Activated CD4-positive, alpha-beta T cell treated with anti-CD3 and anti-CD28 coated beads for 24 hours (primary cell): ENCODE results near the gene EIF5B.
"Not testable (repeated sequence)": the region's sequence is repeated elsewhere in the genome, so short reads cannot be mapped to it uniquely, and the experiment has no call there.

Experiments
- DNase-seq, 2 donors: peaks; one replicate each; pipeline ENCODE4 v3.0.0-alpha.2; 2020; ENCODE audit warnings: low read depth in 2 of 2

The EIF5B gene, protein sequence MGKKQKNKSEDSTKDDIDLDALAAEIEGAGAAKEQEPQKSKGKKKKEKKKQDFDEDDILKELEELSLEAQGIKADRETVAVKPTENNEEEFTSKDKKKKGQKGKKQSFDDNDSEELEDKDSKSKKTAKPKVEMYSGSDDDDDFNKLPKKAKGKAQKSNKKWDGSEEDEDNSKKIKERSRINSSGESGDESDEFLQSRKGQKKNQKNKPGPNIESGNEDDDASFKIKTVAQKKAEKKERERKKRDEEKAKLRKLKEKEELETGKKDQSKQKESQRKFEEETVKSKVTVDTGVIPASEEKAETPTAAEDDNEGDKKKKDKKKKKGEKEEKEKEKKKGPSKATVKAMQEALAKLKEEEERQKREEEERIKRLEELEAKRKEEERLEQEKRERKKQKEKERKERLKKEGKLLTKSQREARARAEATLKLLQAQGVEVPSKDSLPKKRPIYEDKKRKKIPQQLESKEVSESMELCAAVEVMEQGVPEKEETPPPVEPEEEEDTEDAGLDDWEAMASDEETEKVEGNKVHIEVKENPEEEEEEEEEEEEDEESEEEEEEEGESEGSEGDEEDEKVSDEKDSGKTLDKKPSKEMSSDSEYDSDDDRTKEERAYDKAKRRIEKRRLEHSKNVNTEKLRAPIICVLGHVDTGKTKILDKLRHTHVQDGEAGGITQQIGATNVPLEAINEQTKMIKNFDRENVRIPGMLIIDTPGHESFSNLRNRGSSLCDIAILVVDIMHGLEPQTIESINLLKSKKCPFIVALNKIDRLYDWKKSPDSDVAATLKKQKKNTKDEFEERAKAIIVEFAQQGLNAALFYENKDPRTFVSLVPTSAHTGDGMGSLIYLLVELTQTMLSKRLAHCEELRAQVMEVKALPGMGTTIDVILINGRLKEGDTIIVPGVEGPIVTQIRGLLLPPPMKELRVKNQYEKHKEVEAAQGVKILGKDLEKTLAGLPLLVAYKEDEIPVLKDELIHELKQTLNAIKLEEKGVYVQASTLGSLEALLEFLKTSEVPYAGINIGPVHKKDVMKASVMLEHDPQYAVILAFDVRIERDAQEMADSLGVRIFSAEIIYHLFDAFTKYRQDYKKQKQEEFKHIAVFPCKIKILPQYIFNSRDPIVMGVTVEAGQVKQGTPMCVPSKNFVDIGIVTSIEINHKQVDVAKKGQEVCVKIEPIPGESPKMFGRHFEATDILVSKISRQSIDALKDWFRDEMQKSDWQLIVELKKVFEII

DNA sequence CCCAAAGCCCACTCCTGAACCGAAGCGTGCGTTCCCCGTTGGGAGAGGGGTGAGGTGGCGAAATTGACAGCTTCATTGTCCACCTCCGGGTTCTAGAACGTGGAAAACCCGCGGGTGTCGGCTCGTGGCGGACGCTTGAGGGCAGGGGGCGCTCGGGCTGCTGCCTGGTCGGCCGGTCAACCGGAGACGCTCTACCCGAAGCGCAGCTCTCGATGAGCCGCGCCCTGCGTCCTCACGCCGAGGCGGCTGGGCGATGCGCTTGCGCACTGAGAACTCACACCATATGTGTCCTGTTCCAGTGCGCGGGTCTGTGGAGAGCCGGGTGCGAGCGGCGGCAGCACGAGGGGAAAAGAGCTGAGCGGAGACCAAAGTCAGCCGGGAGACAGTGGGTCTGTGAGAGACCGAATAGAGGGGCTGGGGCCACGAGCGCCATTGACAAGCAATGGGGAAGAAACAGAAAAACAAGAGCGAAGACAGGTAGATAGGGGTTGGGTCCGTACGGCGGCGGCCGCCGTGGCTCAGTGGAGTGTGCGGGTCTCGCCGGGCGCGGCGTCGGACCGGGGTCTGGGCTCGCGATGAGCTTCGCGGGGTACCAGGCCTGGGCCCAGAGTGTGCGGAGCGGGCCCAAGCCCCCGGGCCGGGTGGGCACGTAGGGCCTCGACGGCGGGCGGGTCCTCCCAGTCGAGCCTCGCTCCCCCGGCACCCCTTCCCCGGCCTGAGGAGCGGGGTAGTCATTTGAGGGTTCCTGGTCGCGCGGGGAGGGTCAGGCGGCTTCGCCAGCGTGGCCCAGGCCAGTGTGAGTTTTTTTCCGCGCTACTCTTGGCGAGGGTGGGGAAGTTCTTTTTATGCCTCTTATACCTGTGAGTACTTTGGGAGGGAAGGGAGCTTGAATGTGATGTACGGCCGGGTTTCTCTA, at the start of gene EIF5B:
Gene EIF5B (plus strand): TSS at position 277 of the 916 bp plus-strand sequence. CDS start 166 bp downstream, at position 443.
- DNase-seq: peak; percentile 86 to 88

DNA sequence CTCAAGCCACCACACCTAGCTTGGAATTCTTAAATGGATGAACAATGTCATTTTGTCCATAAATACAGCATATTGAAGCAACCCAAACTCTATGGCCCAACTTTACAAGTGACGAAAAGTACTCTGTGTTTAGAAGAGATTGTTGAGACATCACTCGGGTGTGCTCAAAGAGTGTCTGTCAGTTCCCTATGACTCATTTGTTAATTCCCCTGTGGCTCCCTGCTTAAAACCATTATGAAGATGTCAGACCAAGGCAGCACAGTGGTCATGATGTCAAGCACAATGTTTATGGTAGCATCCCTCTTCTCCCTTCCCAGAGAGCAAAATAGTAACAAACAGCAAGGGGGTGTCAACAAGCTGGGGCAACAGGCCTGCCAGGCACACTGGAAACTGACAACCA, 39.2 kb upstream of the EIF5B start:
- no peak for DNase-seq

DNA sequence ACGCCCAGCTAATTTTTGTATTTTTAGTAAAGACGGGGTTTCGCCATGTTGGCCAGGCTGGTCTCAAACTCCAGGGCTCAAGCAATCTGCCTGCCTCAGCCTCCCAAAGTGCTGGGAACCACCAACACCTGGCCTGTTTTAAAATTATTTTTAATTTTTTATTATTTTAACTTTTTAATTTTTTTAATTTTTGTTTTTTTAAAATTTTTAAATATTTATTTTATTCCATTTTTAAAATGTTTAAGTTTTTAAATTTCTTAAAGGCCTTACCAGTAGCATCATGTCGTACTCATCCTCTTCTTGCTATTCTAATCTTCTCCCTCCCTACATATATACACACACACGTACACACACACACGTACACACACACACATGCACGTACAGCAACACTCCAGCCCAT, 37.6 kb upstream of the EIF5B start:
- no peak for DNase-seq

DNA sequence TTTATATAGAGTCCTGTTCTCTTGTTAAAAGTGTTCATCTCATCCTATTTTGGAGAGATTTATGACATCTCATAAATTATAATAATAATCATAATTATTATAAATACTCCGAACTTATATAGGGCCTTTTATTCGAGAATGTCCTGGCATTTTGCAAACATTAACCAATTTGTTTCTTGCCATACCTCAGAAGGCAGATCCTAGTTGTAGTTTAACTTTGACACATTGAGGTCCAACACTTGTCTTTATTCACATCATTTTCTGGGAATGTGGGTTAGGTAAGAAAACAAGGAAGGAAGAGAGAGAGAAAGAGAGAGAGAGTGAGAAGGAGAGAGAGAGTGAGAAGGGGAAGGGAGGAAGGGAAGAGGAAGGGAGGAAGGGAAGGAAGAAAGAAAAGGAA, 36.1 kb upstream of the EIF5B start, which contains the start of gene LYG1:
Gene LYG1 (minus strand): TSS at position 101 of the 400 bp plus-strand sequence. CDS start 5,527 bp downstream, outside the sequence.
- DNase-seq: not testable (repeated sequence)

DNA sequence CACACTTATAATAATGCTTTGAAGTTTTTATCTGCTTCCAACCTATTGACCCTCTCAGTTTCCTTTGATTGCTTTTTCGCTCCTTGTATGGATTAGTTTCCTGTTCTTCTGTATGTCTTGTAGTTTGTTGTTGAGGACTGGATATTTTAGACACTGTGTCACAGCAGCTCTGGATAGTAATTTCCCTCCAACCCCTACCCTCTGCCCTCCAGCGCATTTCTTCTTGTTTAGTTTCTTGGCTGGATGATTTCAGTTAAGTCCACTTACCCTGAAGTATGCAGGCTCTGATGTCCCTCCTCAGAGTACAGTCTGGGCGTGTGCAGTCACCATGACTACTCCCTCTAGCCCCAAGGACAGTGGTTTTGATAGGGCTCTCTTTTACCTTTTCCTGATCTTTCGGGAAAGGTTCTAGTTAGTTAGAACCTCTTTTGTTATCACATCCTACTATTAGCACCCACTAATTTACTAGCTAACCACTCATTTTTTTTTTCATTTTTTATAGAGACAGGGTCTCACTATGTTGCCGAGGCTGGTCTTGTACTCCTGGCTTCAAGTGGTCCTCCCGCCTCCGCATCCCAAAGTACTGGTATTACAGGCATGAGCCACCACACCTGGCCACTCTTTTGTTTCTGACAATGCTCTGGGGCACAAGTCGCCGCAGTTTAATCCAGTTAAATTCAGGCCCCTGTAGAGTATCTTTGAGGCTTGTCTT, 19.9 kb upstream of the EIF5B start:
- no peak for DNase-seq

DNA sequence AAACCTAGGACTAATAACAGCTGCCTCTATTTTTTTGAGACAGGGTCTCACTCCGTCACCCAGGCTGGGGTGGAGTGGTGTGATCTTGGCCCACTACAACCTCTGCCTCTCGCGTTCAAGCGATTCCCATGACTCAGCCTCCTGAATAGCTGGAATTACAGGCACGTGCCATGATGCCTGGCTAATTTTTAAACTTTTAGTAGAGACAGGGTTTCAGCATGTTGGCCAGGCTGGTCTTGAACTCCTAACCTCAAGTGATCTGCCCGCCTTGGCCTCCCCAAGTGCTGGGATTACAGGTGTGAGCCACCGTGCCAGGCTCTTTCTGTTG, 19.4 kb upstream of the EIF5B start:
- not testable (repeated sequence) for DNase-seq

DNA sequence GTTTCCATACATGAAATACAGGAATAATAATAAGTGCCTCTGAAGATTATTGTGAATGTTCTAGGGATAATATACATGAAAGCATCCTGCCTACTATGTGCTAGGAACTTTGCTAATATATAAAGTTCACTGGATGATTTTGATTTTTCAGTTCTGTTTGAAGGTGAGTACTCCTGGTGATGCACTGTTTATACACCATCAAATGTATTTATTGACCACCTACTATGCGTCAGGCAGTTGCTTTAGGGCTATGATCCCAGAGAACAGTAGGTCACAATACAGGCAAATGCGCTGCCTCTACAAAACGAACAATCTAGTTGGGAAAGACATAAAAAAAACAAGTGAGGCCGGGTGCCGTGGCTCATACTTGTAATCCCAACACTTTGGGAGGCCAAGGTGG, 11.8 kb upstream of the EIF5B start:
- no peak for DNase-seq

DNA sequence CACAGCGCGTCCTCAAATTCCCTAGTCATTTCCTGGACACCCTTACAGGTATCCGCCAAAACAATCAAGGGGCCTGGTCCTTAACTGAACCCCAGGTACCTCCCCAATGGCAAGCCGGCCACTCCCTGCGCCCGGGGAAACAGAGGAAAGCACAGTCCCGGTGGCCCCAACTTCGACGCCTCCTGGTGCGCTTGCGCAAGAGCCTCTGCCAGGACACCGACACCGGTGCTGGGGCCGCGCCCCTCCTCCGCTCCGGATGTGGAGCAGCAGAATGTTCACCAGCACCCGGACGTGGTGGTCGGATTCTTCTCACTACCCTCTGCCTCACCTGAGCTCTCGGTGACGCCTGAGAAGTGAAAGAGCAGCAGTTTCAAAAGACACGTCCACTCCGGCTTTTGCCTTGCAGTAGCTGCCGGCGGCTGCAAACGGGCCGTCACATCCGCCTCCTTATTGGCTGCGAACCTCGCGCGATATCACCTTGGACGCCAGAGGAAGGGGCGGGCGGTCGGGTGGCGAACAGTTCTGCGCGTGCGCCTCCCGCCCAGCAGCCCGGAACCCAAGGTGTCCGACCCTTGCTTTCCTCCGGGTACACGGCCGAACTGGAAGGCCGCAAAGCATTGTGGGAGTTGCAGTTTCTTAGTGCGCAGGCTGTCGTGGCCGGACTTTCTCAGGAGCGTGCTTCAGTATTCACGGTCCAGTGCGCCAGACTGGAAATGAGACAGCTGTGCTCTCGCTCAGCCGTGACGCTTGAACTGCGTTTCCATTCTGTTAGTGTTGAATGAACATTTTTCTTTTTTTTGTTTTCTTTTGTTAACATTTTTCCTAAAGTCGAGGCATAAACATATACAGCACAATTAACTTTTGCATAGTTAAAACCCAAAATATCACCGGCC, 1.0 kb upstream of the EIF5B start, which contains the start of gene TXNDC9:
Gene TXNDC9 (minus strand): TSS at position 423 of the 893 bp plus-strand sequence. CDS start 3,123 bp downstream, outside the sequence.
- peak; percentile 91 to 96 for DNase-seq

DNA sequence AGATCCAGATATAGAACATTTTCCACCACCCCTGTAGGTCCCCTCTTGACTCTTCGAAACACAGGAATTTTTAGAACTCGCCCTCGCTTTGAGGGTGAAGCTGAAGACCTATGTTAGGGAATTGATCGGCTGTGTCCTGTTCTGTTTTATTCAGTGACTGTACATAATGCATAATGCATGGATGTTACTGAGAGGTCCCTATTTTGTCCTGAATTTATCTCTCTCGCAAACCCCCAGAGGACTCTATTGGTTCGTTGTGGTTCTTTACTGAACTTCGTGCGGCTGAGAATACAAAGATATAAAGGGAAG, 431 bp upstream of the EIF5B start:
- DNase-seq: no peak

DNA sequence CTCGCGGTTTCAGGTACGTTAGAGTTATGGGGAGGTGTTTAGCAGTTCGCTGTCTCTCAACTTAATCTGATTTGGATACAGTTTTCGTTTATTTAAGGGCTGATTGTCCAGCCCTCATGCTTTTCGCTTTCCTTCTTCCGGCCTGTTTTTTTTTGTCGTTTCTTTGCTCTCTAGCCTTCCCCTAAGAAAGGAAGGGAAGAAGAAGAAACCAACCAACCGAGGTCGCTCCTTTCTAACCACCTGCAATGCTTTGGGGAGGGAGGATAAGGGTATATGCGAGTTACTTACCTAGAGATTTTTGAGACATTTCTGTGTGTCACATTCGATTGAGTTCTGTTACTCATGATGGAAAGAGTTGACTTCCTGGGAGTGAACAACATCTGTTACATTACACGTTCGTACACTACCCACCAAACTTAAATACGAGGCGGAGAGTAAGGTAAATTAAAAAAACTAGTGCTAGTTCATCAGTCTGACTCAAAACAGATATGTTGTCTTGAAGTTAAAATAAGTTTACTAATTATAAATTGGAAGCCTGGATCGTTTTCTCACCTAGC, 918 bp downstream of the EIF5B start:
- DNase-seq: no peak

DNA sequence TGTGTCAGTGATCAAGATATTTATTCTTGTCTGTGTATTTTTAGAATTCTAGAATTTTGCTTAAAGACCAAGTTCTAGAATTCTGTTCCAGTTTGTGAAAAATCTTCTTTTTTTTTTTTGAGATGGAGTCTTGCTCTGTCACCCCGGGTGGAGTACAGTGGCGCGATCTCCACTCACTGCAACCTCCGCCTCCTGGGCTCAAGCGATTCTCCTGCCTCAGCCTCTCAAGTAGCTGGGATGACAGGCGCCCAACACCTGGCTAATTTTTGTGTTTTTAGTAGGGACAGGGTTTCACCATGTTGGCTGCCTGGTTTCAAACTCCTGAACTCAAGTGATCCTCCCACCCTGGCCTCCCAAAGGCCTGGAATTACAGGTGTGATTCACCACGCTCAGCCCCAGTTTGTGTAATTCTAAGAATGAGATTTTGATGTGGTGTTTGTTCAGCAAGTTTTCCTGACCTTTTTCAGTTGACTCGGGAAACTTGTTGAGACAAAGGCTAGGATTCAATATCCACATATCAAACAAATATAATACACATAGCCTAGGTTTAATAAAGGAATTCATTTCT, 3.6 kb downstream of the EIF5B start:
- no peak for DNase-seq

DNA sequence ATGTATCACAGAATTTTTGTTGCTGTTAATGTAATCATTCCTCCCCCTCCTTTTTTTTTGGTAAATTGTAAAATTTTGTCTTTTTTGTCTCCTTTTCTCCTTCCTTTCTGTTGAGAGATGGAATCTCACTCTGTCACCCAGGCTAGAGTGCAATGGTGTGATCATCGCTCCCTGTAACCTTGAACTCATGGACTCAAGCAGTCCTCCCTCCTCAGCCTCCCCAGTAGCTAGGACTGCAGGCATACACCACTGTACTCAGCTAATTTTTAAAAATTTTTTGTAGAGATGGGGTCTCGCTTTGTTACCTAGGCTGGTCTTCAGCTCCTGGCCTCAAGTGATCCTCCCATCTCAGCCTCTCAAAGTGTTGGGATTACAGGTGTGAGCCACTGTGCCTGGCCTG, 5.3 kb downstream of the EIF5B start:
- no peak for DNase-seq

DNA sequence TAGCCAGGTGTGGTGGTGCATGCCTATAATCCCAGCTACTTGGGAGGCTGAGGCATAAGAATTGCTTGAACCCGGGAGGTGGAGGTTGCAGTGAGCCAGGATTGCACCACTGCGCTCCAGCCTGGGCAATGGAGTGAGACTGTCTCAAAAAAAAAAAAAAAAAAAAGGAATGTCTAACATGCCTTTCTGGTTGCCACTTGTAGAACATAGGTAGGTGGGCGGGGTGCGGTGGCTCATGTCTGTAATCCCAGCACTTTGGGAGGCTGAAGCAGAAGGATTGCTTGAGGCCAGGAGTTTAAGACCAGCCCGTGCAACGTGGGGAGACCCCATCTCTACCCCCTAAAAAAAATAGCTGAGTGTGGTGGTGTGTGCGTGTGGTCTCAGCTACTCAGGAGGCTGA, 8.3 kb downstream of the EIF5B start:
- not testable (repeated sequence) for DNase-seq

DNA sequence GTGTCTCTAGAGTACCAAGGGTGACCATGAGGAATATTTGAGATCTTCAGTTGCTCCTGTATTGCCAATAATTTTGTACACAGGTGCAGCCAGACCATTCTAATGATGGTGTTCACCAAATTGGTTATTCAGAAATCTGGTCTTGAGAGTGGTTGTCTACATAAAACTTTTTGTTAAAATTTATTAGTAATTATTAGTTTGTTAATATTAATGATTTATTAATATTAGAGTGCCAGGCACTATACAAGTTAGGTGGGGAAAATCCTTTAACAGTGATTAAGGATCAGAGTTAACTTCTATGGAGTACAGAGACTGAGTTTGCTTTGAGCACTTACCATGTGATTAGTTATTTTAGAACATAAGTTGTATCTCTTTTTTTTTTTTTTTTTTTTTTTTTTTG, 9.0 kb downstream of the EIF5B start:
- no peak for DNase-seq

DNA sequence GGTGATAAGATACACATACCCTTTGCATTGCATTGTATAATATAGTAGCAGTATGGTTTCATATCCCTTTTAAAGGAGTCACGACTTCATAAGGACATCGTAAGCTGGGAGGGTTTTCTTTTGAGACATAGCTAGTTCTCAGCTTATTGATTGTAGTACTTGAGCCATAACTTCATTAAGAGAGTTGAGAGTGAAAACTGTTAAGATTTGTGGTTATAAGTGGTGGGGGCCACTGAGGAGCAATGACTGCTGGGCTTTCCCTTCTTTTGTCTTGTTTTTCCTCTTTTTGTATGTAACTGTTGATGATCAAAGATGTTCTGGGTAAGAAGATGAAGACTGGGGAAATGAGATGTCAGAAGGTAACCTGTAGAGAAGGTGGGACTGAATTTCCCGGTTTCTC, 11.0 kb downstream of the EIF5B start:
- no peak for DNase-seq

DNA sequence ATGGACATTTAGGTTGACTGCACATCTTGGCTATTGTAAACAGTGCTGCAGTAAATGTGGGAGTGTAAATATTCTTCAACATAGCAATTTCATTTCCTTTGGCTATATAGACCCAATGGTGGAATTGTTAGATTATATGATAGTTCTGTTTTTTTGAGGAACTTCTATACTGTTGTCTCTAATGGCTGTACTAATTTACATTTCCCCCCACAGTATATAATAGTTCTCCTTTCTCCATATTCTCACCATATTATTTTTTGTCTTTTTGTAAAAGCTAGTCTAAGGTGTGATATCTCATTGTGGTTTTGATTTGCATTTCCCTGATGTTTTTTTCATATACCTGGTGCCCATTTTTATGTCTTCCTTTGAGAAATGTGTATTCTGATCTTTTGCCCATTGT, 13.0 kb downstream of the EIF5B start:
- DNase-seq: no peak

DNA sequence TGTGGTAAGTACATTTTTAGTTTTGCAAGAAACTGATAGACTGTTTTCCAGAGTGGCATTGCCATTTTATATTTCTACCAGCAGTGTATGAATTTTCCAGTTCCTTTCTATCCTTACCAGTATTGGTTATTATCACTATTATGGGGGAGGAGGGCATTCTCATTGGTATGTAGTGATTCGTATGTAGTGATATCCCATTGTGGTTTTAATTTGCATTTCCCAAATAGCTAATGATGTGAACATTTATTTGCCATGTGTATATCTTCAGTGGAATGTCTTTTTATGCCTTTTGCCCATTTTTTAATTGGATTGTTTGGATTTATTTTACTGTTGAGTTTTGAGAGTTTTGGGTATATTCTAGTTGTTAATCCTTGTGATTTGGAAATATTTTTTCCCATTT, 16.9 kb downstream of the EIF5B start:
- no peak for DNase-seq

DNA sequence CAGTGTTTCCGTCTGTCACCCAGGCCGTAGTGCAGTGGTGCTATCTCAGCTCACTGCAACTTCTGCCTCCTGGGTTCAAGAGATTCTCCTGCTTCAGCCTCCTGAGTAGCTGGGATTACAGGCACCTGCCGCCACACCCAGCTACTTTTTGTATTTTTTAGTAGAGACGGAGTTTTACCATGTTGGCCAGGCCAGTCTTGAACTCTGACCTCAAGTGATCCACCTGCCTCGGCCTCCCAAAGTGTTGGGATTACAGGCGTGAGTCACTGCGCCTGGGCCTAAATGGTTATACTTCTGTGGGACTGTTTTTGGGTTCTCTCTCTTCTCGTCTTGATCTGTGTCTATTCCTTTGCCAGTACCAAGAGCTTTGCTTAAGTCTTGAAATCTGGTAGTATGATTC, 17.6 kb downstream of the EIF5B start:
- not testable (repeated sequence) for DNase-seq

DNA sequence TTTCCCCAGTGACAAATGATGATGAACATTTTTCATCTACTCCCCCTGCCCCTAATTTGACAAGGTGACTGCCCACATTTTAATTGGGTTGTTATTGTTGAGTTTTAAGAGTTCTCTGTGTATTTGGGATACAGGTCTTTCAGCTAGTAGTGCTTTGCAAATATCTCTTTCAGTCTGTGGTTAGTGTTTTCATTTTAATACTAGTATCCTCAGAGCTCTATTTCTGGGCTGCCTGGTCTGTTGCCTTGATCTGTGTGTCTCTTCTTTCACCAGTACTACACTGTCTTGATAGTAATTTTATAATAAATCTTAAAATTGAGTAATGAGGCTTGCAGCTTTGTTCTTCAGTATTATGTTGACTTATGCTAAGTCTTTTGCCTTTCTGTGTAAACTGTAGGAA, 19.7 kb downstream of the EIF5B start:
- no peak for DNase-seq
